A549 (cell line): ENCODE data around the gene GRIK2. TPM values are rescaled to one million over a fixed set of nuclear protein-coding genes. Genes with fewer than 3 reads are reported as not detected.

ENCODE experiments used
- ATAC-seq, 2 experiments: fragments of 200-7000 bp in 1 of 2; fragments of >200 bp in 1 of 2; cut with Nextera tagmentation in 1 of 2; cut with Tn5 transposase in 1 of 2; 3 replicates each; pipeline versions ENCODE4 v1.8.0 to v1.9.1; 2018 to 2020; ENCODE audit warnings: mild to moderate bottlenecking in 1 of 2, moderate library complexity in 1 of 2
- CTCF ChIA-PET: fragments of 300-600 bp; sonication (Branson Sonifier 250); formaldehyde crosslinking; extraction: SDS; loops from one replicate; lab custom pipeline; 2021; ENCODE audit warnings: antibody characterized with exemption, inconsistent platforms; lab: Yijun Ruan, JAX
- POLR2A ChIA-PET: fragments of 350-600 bp; formaldehyde crosslinking; extraction: SDS; loops from one replicate; lab custom pipeline; 2021; ENCODE audit warnings: antibody characterized with exemption, inconsistent platforms; lab: Yijun Ruan, JAX
- DNase-seq, 2 experiments: peaks; one replicate each; pipeline versions ENCODE4 v3.0.0 to v3.0.0-alpha.2; 2011 to 2016; ENCODE audit warnings: low read depth in 1 of 2, low spot score in 1 of 2
- FAIRE-seq: peaks from 2 replicates; lab custom pipeline; 2011; peaks lifted over from hg19 to GRCh38; lab: Jason Lieb, UNC
- H3K27ac ChIP-seq, 2 experiments: fragments of >200 bp; sonication (Bioruptor Twin); formaldehyde crosslinking; 3 replicates each; pipeline ENCODE4 v1.5.1; 2016 to 2017
- H3K4me1 ChIP-seq: fragments of >200 bp; sonication (Bioruptor Twin); formaldehyde crosslinking; 3 replicates; pipeline ENCODE4 v1.6.1; 2016
- H3K4me2 ChIP-seq: fragments of >200 bp; sonication (Bioruptor Twin); formaldehyde crosslinking; 3 replicates; pipeline ENCODE4 v1.6.1; 2016
- H3K4me3 ChIP-seq: fragments of >200 bp; sonication (Bioruptor Twin); formaldehyde crosslinking; 3 replicates; pipeline ENCODE4 v1.5.1; 2016
- H3K9me3 ChIP-seq: fragments of >200 bp; sonication (Bioruptor Twin); formaldehyde crosslinking; 3 replicates; pipeline ENCODE4 v1.6.1; 2016
- BHLHE40 ChIP-seq: IDR thresholded peaks from 2 replicates; pipeline ENCODE4 v1.6.1; 2012; ENCODE audit warnings: low read depth, low read length, inconsistent platforms
- CBX2 ChIP-seq: fragments of 200-600 bp; sonication (generic); IDR thresholded peaks from 2 replicates; pipeline ENCODE4 v1.6.1; 2016; ENCODE audit warnings: low read depth, mild to moderate bottlenecking, borderline replicate concordance
- CEBPB ChIP-seq, 2 experiments: fragments of >200 bp in 1 of 2; sonication (Bioruptor Twin) in 1 of 2; formaldehyde crosslinking in 1 of 2; IDR thresholded peaks; 2 replicates each; pipeline ENCODE4 v1.6.1; 2012 to 2016
- CHD2 ChIP-seq: fragments of 150-350 bp; IDR thresholded peaks from 2 replicates; pipeline ENCODE4 v1.6.1; 2014; ENCODE audit warnings: low read length; ENCODE audit not compliant: partially characterized antibody
- EP300 ChIP-seq, 2 experiments: fragments of >200 bp; sonication (Bioruptor Twin); formaldehyde crosslinking; IDR thresholded peaks; 2 replicates in 1 of 2; 3 replicates in 1 of 2; pipeline ENCODE4 v1.6.1; 2016 to 2017
- FOSB ChIP-seq: fragments of 250-450 bp; sonication (Bioruptor Pico); IDR thresholded peaks from 2 replicates; pipeline ENCODE4 v1.5.0; 2020; ENCODE audit warnings: mild to moderate bottlenecking, moderate library complexity
- GATA3 ChIP-seq: IDR thresholded peaks from 2 replicates; pipeline ENCODE4 v1.6.1; 2012; ENCODE audit warnings: borderline replicate concordance
- HDAC2 ChIP-seq: fragments of 200-600 bp; sonication (generic); IDR thresholded peaks from 2 replicates; pipeline ENCODE4 v1.6.1; 2016
- HEYL ChIP-seq: fragments of 250-450 bp; sonication (Bioruptor Pico); IDR thresholded peaks from 2 replicates; pipeline ENCODE4 v1.8.0; 2021; ENCODE audit warnings: mild to moderate bottlenecking, moderate library complexity
- HOXB13 ChIP-seq: fragments of 250-450 bp; sonication (Bioruptor Pico); IDR thresholded peaks from 2 replicates; pipeline ENCODE4 v1.5.0; 2020; ENCODE audit warnings: low read depth, mild to moderate bottlenecking, moderate library complexity
- JUN ChIP-seq, 2 experiments: fragments of >200 bp; sonication (Bioruptor Twin); formaldehyde crosslinking; IDR thresholded peaks; 2 replicates in 1 of 2; 3 replicates in 1 of 2; pipeline ENCODE4 v1.6.1; 2016 to 2017
- KDM5A ChIP-seq: fragments of 200-600 bp; sonication (generic); IDR thresholded peaks from 2 replicates; pipeline ENCODE4 v1.6.1; 2016; ENCODE audit warnings: antibody characterized with exemption, mild to moderate bottlenecking
- MAFK ChIP-seq: fragments of 450-650 bp; IDR thresholded peaks from 2 replicates; pipeline ENCODE4 v1.6.1; 2014; ENCODE audit not compliant: partially characterized antibody
- MAZ ChIP-seq: fragments of 150-350 bp; IDR thresholded peaks from 2 replicates; pipeline ENCODE4 v1.6.1; 2014; ENCODE audit warnings: antibody characterized with exemption, low read depth, low read length, borderline replicate concordance
- MYC ChIP-seq: IDR thresholded peaks from 2 replicates; pipeline ENCODE4 v1.6.1; 2012; ENCODE audit warnings: mild to moderate bottlenecking, inconsistent platforms, low read length, improper control_type of control experiment, borderline replicate concordance
- NPAS2 ChIP-seq: fragments of 250-450 bp; sonication (Bioruptor Pico); IDR thresholded peaks from 2 replicates; pipeline ENCODE4 v1.8.0; 2022; ENCODE audit warnings: mild to moderate bottlenecking, moderate library complexity, borderline replicate concordance
- PHF8 ChIP-seq: fragments of 200-600 bp; sonication (generic); IDR thresholded peaks from 2 replicates; pipeline ENCODE4 v1.6.1; 2016; ENCODE audit warnings: low read depth, mild to moderate bottlenecking, antibody characterized with exemption, moderate library complexity, borderline replicate concordance
- POLR2AphosphoS2 ChIP-seq: conservative IDR thresholded peaks from 2 replicates; pipeline ENCODE4 v1.6.1; 2012; ENCODE audit warnings: low read length, improper control_type of control experiment, inconsistent platforms
- RARB ChIP-seq: fragments of 250-450 bp; sonication (Bioruptor Pico); IDR thresholded peaks from 2 replicates; pipeline ENCODE4 v1.8.0; 2021; ENCODE audit warnings: mild to moderate bottlenecking, moderate library complexity
- RCOR1 ChIP-seq: fragments of 150-350 bp; IDR thresholded peaks from 2 replicates; pipeline ENCODE4 v1.6.1; 2014; ENCODE audit warnings: antibody characterized with exemption, low read length, low read depth
- REST ChIP-seq: fragments of 200-600 bp; sonication (generic); IDR thresholded peaks from 2 replicates; pipeline ENCODE4 v1.6.1; 2016; ENCODE audit warnings: antibody characterized with exemption, mild to moderate bottlenecking, moderate library complexity
- RFX5 ChIP-seq: fragments of 450-650 bp; IDR thresholded peaks from 2 replicates; pipeline ENCODE4 v1.7.1; 2014; ENCODE audit warnings: antibody characterized with exemption, mild to moderate bottlenecking, moderate library complexity
- RNF2 ChIP-seq: fragments of 200-600 bp; sonication (generic); IDR thresholded peaks from 2 replicates; pipeline ENCODE4 v1.6.1; 2016; ENCODE audit warnings: low read depth, mild to moderate bottlenecking, antibody characterized with exemption, moderate library complexity, borderline replicate concordance
- TP53 ChIP-seq: fragments of 250-450 bp; sonication (Bioruptor Pico); IDR thresholded peaks from 2 replicates; pipeline ENCODE4 v1.5.0; 2021; ENCODE audit warnings: mild to moderate bottlenecking, moderate library complexity
- ZC3H11A ChIP-seq: fragments of 450-650 bp; IDR thresholded peaks from 2 replicates; pipeline ENCODE4 v1.6.1; 2014; ENCODE audit warnings: antibody characterized with exemption, mild to moderate bottlenecking
- ZSCAN20 ChIP-seq: fragments of 250-450 bp; sonication (Bioruptor Pico); IDR thresholded peaks from 2 replicates; pipeline ENCODE4 v1.8.0; 2022; ENCODE audit warnings: mild to moderate bottlenecking, moderate library complexity
- WGBS: methylation state at CpG from one replicate; pipeline ENCODE4 v1.1.6; 2017; ENCODE audit errors: missing lambda C conversion rate; 5-methylcytosine and 5-hydroxymethylcytosine counted together
- polyA plus RNA-seq, 4 experiments: library from polyadenylated mRNA; depleted of rRNA in 3 of 4; stranded (reverse); fragments of >200 nt; fragmentation: RNase III in 1 of 4; extraction: RNeasy Plus Mini Kit Qiagen cat#74134 plus additional on column Dnase treatment in 1 of 4; gene quantifications; 2 replicates in 3 of 4; 3 replicates in 1 of 4; pipeline ENCODE4 v1.2.3, GENCODE V29; 2011 to 2017
- TF ChIP-seq, protein P1 (sequence below): fragments of 250-450 bp; sonication (Bioruptor Pico); IDR thresholded peaks from 2 replicates; pipeline ENCODE4 v1.5.0; 2021; ENCODE audit warnings: mild to moderate bottlenecking, moderate library complexity, borderline replicate concordance
- TF ChIP-seq, protein P2 (sequence below): IDR thresholded peaks from 2 replicates; pipeline ENCODE4 v1.6.1; 2012
- TF ChIP-seq, protein P3 (sequence below): fragments of 450-650 bp; IDR thresholded peaks from 2 replicates; pipeline ENCODE4 v1.6.1; 2014; ENCODE audit warnings: antibody characterized with exemption
- TF ChIP-seq, protein P4 (sequence below): fragments of 150-350 bp; IDR thresholded peaks from 2 replicates; pipeline ENCODE4 v1.6.1; 2014; ENCODE audit warnings: low read depth, mild to moderate bottlenecking, low read length

Gene GRIK2
- polyA plus RNA-seq, 2 of the 4 experiments (the other 2 are of a cell fraction): 0.56 to 0.65 TPM

GRCh38 chr6:101994521-101994920, 601.0 kb downstream of the GRIK2 start:
- Histone ChIP-seq H3K4me1 (no peaks in the 10 kb centered on the region), H3K27ac (no peak overlapping the region), H3K4me3 (no peak overlapping the region), H3K4me2 (no peak overlapping the region), H3K9me3 (no peaks in the 10 kb centered on the region)
- no peak for DNase-seq
- no peak for TF ChIP-seq ZSCAN20 (CRISPR knock-in tag)
- TF ChIP-seq HEYL: no peak
- no peak for TF ChIP-seq BHLHE40
- TF ChIP-seq EP300 (IDR thresholded peaks at IDR 0.05): no peak
- no peak for TF ChIP-seq RFX5
- TF ChIP-seq KDM5A: no peak
- TF ChIP-seq MYC: no peak
- TF ChIP-seq JUN (IDR thresholded peaks at IDR 0.05): no peak
- no peak for TF ChIP-seq CEBPB (IDR thresholded peaks at IDR 0.05)
- TF ChIP-seq TP53 (CRISPR knock-in tag): no peak
- TF ChIP-seq POLR2AphosphoS2: no peak
- no peak for TF ChIP-seq RARB (CRISPR knock-in tag)
- CTCF ChIA-PET: no interaction called here
- POLR2A ChIA-PET: no interaction called here
- ATAC-seq: no peak
- no peak for FAIRE-seq

- POLR2A ChIA-PET: no interaction called here
- ATAC-seq (no peak), DNase-seq (no peak)
- no peaks in the 10 kb centered on the region for H3K4me1 ChIP-seq
- no peak overlapping the region for H3K27ac ChIP-seq
- no peak overlapping the region for H3K4me3 ChIP-seq
- TF ChIP-seq MAZ (no peak), RNF2 (no peak), HDAC2 (no peak), FOSB (CRISPR knock-in tag) (no peak), HOXB13 (CRISPR knock-in tag) (no peak), JUN (IDR thresholded peaks at IDR 0.05) (no peak)
- TF ChIP-seq, protein P1, sequence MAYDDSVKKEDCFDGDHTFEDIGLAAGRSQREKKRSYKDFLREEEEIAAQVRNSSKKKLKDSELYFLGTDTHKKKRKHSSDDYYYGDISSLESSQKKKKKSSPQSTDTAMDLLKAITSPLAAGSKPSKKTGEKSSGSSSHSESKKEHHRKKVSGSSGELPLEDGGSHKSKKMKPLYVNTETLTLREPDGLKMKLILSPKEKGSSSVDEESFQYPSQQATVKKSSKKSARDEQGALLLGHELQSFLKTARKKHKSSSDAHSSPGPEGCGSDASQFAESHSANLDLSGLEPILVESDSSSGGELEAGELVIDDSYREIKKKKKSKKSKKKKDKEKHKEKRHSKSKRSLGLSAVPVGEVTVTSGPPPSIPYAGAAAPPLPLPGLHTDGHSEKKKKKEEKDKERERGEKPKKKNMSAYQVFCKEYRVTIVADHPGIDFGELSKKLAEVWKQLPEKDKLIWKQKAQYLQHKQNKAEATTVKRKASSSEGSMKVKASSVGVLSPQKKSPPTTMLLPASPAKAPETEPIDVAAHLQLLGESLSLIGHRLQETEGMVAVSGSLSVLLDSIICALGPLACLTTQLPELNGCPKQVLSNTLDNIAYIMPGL (CRISPR knock-in tag): no peak
- TF ChIP-seq, all 56 proteins: peak for 0
- CTCF ChIA-PET: no interaction called here
- 14% methylated on average over 2 of the region's 4 CpGs for WGBS
- FAIRE-seq: no peak
- H3K4me2 ChIP-seq: no peak overlapping the region
- H3K9me3 ChIP-seq: no peaks in the 10 kb centered on the region
Measured at GRCh38 chr6:102015431-102015830, 621.9 kb downstream of the GRIK2 start.

DNA sequence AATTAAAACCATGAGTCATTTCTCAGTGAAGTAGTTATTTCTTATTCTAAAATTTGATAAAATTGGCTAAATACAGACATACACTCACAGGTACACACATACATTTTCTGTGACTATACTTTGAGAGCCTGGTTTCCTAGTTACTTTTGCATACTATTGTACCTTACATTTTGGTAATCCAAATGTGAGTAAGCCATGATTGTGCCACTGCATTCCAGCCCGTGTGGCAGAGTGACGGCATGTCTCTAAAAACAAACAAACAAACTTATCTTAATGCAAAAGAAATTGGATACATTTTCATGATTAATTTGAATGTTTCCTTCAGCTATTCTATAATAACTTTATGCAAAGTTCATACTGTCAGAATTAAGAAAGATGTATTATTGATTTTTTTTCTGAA, 628.8 kb downstream of the GRIK2 start:
- ChIA-PET POLR2A (no interaction called here), CTCF (no interaction called here)
- Histone ChIP-seq H3K4me3 (no peak overlapping the region), H3K4me2 (no peak overlapping the region), H3K4me1 (no peaks in the 10 kb centered on the region), H3K9me3 (no peaks in the 10 kb centered on the region), H3K27ac (no peak overlapping the region)
- no peak for DNase-seq
- 36% methylated on average over 2 of the region's 2 CpGs for WGBS
- no peak for FAIRE-seq
- no peak for ATAC-seq
- TF ChIP-seq RCOR1 (no peak), MAFK (no peak), REST (no peak), CBX2 (no peak), NPAS2 (CRISPR knock-in tag) (no peak), GATA3 (no peak), RNF2 (no peak), ZC3H11A (no peak), CHD2 (no peak), MYC (no peak), RARB (CRISPR knock-in tag) (no peak), PHF8 (no peak)
- TF ChIP-seq, protein P2, sequence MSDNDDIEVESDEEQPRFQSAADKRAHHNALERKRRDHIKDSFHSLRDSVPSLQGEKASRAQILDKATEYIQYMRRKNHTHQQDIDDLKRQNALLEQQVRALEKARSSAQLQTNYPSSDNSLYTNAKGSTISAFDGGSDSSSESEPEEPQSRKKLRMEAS: no peak
- TF ChIP-seq, protein P3, sequence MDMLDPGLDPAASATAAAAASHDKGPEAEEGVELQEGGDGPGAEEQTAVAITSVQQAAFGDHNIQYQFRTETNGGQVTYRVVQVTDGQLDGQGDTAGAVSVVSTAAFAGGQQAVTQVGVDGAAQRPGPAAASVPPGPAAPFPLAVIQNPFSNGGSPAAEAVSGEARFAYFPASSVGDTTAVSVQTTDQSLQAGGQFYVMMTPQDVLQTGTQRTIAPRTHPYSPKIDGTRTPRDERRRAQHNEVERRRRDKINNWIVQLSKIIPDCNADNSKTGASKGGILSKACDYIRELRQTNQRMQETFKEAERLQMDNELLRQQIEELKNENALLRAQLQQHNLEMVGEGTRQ: no peak
- TF ChIP-seq, protein P4, sequence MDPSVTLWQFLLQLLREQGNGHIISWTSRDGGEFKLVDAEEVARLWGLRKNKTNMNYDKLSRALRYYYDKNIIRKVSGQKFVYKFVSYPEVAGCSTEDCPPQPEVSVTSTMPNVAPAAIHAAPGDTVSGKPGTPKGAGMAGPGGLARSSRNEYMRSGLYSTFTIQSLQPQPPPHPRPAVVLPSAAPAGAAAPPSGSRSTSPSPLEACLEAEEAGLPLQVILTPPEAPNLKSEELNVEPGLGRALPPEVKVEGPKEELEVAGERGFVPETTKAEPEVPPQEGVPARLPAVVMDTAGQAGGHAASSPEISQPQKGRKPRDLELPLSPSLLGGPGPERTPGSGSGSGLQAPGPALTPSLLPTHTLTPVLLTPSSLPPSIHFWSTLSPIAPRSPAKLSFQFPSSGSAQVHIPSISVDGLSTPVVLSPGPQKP: no peak
